CD4-positive, alpha-beta T cell treated with Interleukin-21 for 1 hour (primary cell): Measurements from ENCODE around the gene LTBP4.
A peak's percentile ranks its signal among the peaks of the same experiment; 100 is the strongest.

Experiments
- DNase-seq: peaks from one replicate; pipeline ENCODE4 v3.0.0-alpha.2; 2020

LTBP4 gene

GRCh38 chr19:40598121-40598917 is 2.9 kb upstream of the LTBP4 start:
- DNase-seq: peak; percentile 84

GRCh38 chr19:40598918-40599307 is 2.3 kb upstream of the LTBP4 start:
- DNase-seq: no peak

GRCh38 chr19:40599331-40599901 is 1.8 kb upstream of the LTBP4 start:
- no peak for DNase-seq

GRCh38 chr19:40599902-40600569 is 1.1 kb upstream of the LTBP4 start:
- no peak for DNase-seq

- DNase-seq: no peak
Observed at GRCh38 chr19:40600570-40601133, 517 bp upstream of the LTBP4 start.

- no peak for DNase-seq
Observed at GRCh38 chr19:40603071-40603388, 1.9 kb downstream of the LTBP4 start.

GRCh38 chr19:40603389-40604170 is 2.4 kb downstream of the LTBP4 start:
- DNase-seq: peak; percentile 99

GRCh38 chr19:40604171-40604646 is 3.0 kb downstream of the LTBP4 start:
- DNase-seq: no peak

- DNase-seq: no peak
Observed at GRCh38 chr19:40604647-40605215, 3.6 kb downstream of the LTBP4 start.

GRCh38 chr19:40605216-40605971 is 4.2 kb downstream of the LTBP4 start:
- DNase-seq: peak; percentile 92

- DNase-seq: no peak
Observed at GRCh38 chr19:40607311-40608239, 6.4 kb downstream of the LTBP4 start.

- DNase-seq: no peak
Observed at GRCh38 chr19:40608240-40608621, 7.1 kb downstream of the LTBP4 start.

- DNase-seq: no peak
Observed at GRCh38 chr19:40608957-40609356, 7.8 kb downstream of the LTBP4 start.

GRCh38 chr19:40609561-40610395 is 8.6 kb downstream of the LTBP4 start:
- DNase-seq: peak; percentile 89

GRCh38 chr19:40610396-40611064 is 9.4 kb downstream of the LTBP4 start:
- peak; percentile 78 for DNase-seq

GRCh38 chr19:40611096-40611495 is 9.9 kb downstream of the LTBP4 start:
- DNase-seq: peak; percentile 47

GRCh38 chr19:40611900-40612698 is 10.9 kb downstream of the LTBP4 start:
- DNase-seq: no peak
